Activated CD4-positive, alpha-beta T cell treated with anti-CD3 and anti-CD28 coated beads, Interleukin-2, amount 10 ng/mL, durations not matched to agents 7 days and 5 days (primary cell): Measurements from ENCODE around the gene ADAM15. TPM values are rescaled to one million over a fixed set of nuclear protein-coding genes. Genes with fewer than 3 reads are reported as not detected.

Source experiments
- CTCF ChIA-PET: fragments of 350-600 bp; sonication (Branson Sonifier 250); formaldehyde crosslinking; loops from one replicate; lab custom pipeline; 2021; ENCODE audit warnings: antibody characterized with exemption; lab: Charles Lee
- POLR2A ChIA-PET: fragments of 350-600 bp; sonication (Branson Sonifier 250); formaldehyde crosslinking; loops from one replicate; lab custom pipeline; 2021; ENCODE audit warnings: antibody characterized with exemption; lab: Charles Lee
- DNase-seq: peaks from one replicate; pipeline ENCODE4 v3.0.0-alpha.2; 2020
- H3K27ac Mint-ChIP-seq: one replicate; pipeline ENCODE4 v1.8.0; 2021; ENCODE audit warnings: mild to moderate bottlenecking, moderate library complexity, mixed read lengths
- H3K27me3 Mint-ChIP-seq: one replicate; pipeline ENCODE4 v1.8.0; 2021; ENCODE audit warnings: mixed read lengths
- H3K36me3 Mint-ChIP-seq: one replicate; pipeline ENCODE4 v1.8.0; 2021; ENCODE audit warnings: low read depth, mixed read lengths
- H3K4me1 Mint-ChIP-seq: one replicate; pipeline ENCODE4 v1.8.0; 2021; ENCODE audit warnings: mixed read lengths
- H3K4me3 Mint-ChIP-seq: one replicate; pipeline ENCODE4 v1.8.0; 2021; ENCODE audit warnings: mild to moderate bottlenecking, moderate library complexity, mixed read lengths
- H3K9me3 Mint-ChIP-seq: one replicate; pipeline ENCODE4 v1.8.0; 2021; ENCODE audit warnings: mixed read lengths
- total RNA-seq, 2 experiments: library from RNA; stranded (reverse); gene quantifications; one replicate each; pipeline ENCODE4 v1.2.3, GENCODE V29; 2021

Gene ADAM15
- total RNA-seq, 2 experiments from 2014 or later: 40.2 to 45.0 TPM

- Mint-ChIP-seq H3K27me3 (peaks cover 5% of the 10 kb centered on the region), H3K9me3 (no peaks in the 10 kb centered on the region), H3K4me1 (no peaks in the 10 kb centered on the region), H3K27ac (no peak overlapping the region), H3K36me3 (no peaks in the 10 kb centered on the region), H3K4me3 (no peak overlapping the region)
- POLR2A ChIA-PET: no interaction called here
- CTCF ChIA-PET: no interaction called here
- no peak for DNase-seq
Observed at GRCh38 chr1:155110381-155110780, 59.3 kb downstream of the ADAM15 start.

- POLR2A ChIA-PET: no interaction called here
- CTCF ChIA-PET: no interaction called here
- Mint-ChIP-seq H3K36me3 (no peaks in the 10 kb centered on the region), H3K4me3 (no peak overlapping the region), H3K4me1 (no peaks in the 10 kb centered on the region), H3K27me3 (peaks cover 4% of the 10 kb centered on the region), H3K27ac (no peak overlapping the region), H3K9me3 (no peaks in the 10 kb centered on the region)
- DNase-seq: no peak
Observed at GRCh38 chr1:155110826-155111225, 59.7 kb downstream of the ADAM15 start.

Other genes with a start within 250 kb of the ADAM15 start
- gene KCNN3, start 181.0 kb upstream of the ADAM15 start, total RNA-seq: under 1 TPM in 1 of 2 experiments, not detected in 1; 0.17 TPM
- gene PMVK, start 114.6 kb upstream of the ADAM15 start, total RNA-seq: 10 to 100 TPM; 25.7 to 40.2 TPM
- gene PBXIP1, start 95.2 kb upstream of the ADAM15 start, total RNA-seq: 10 to 100 TPM; 74.6 to 92.0 TPM
- 10 to 100 TPM; 50.0 to 50.2 TPM for gene PYGO2, start 89.5 kb upstream of the ADAM15 start, total RNA-seq
- 100 to 1,000 TPM in 1 of 2 experiments, 10 to 100 TPM in 1; 75.1 to 104 TPM for gene SHC1, start 80.6 kb upstream of the ADAM15 start, total RNA-seq
- 100 to 1,000 TPM; 147 to 157 TPM for gene CKS1B, start 76.6 kb upstream of the ADAM15 start, total RNA-seq
- gene FLAD1, start 68.0 kb upstream of the ADAM15 start, total RNA-seq: 10 to 100 TPM; 41.2 to 41.3 TPM
- 1 to 10 TPM in 1 of 2 experiments, under 1 TPM in 1; 0.85 to 1.0 TPM for gene LENEP, start 57.7 kb upstream of the ADAM15 start, total RNA-seq
- gene ZBTB7B, start 48.5 kb upstream of the ADAM15 start, total RNA-seq: 100 to 1,000 TPM; 112 to 127 TPM
- gene DCST2, start 17.5 kb upstream of the ADAM15 start, total RNA-seq: under 1 TPM; 0.50 to 0.73 TPM
- gene DCST1, start 17.5 kb upstream of the ADAM15 start, total RNA-seq: not detected
- gene EFNA4, start 12.4 kb downstream of the ADAM15 start, total RNA-seq: 1 to 10 TPM; 8.2 to 8.3 TPM
- gene EFNA3, start 27.5 kb downstream of the ADAM15 start, total RNA-seq: 1 to 10 TPM; 2.3 to 2.7 TPM
- under 1 TPM in 1 of 2 experiments, not detected in 1; 0.15 TPM for gene EFNA1, start 76.6 kb downstream of the ADAM15 start, total RNA-seq
- gene SLC50A1, start 84.5 kb downstream of the ADAM15 start, total RNA-seq: 10 to 100 TPM; 37.2 to 42.3 TPM
- gene DPM3, start 89.2 kb downstream of the ADAM15 start, total RNA-seq: 10 to 100 TPM; 50.1 to 58.9 TPM
- gene KRTCAP2, start 122.0 kb downstream of the ADAM15 start, total RNA-seq: 100 to 1,000 TPM; 183 to 308 TPM
- gene TRIM46, start 122.5 kb downstream of the ADAM15 start, total RNA-seq: 10 to 100 TPM; 14.2 to 15.5 TPM
- gene THBS3, start 156.6 kb downstream of the ADAM15 start, total RNA-seq: 10 to 100 TPM; 21.2 to 23.6 TPM
- gene MTX1, start 157.4 kb downstream of the ADAM15 start, total RNA-seq: 10 to 100 TPM; 32.8 to 37.3 TPM
- 10 to 100 TPM; 22.8 to 22.9 TPM for gene ENTREP3, start 204.2 kb downstream of the ADAM15 start, total RNA-seq
- 10 to 100 TPM; 88.7 to 96.4 TPM for gene SCAMP3, start 211.0 kb downstream of the ADAM15 start, total RNA-seq
- gene CLK2, start 222.2 kb downstream of the ADAM15 start, total RNA-seq: 100 to 1,000 TPM in 1 of 2 experiments, 10 to 100 TPM in 1; 100.0 to 104 TPM
- 1 to 10 TPM; 2.5 to 3.4 TPM for gene HCN3, start 226.1 kb downstream of the ADAM15 start, total RNA-seq